Astrocyte (in vitro differentiated cells and primary cell): ENCODE data around the gene SCAPER. TPM values are rescaled to one million over a fixed set of nuclear protein-coding genes. Genes with fewer than 3 reads are reported as not detected.
A peak's percentile ranks its signal among the peaks of the same experiment; 100 is the strongest.

Experiments
- DNase-seq: peaks from one replicate; pipeline ENCODE4 v3.0.0-alpha.2; 2010; ENCODE audit warnings: low read depth
- FAIRE-seq: peaks from 2 replicates; lab custom pipeline; 2011; peaks lifted over from hg19 to GRCh38; lab: Jason Lieb, UNC
- H2AFZ ChIP-seq: 2 replicates; pipeline ENCODE4 v1.6.0; 2012; ENCODE audit warnings: low read depth, low read length, inconsistent platforms
- H3K27ac ChIP-seq: 2 replicates; pipeline ENCODE4 v1.5.1; 2011; ENCODE audit warnings: low read depth, low read length, inconsistent platforms
- H3K27me3 ChIP-seq: 2 replicates; pipeline ENCODE4 v1.6.0; 2011; ENCODE audit warnings: low read length, inconsistent platforms; ENCODE audit not compliant: insufficient read depth
- H3K36me3 ChIP-seq: 2 replicates; pipeline ENCODE4 v1.5.1; 2011; ENCODE audit warnings: low read length, inconsistent platforms; ENCODE audit not compliant: insufficient read depth
- H3K4me1 ChIP-seq: 2 replicates; pipeline ENCODE4 v1.5.1; 2011; ENCODE audit warnings: low read length, inconsistent platforms; ENCODE audit not compliant: insufficient read depth
- H3K4me2 ChIP-seq: 2 replicates; pipeline ENCODE4 v1.6.0; 2012; ENCODE audit warnings: low read length, inconsistent platforms
- H3K4me3 ChIP-seq: 2 replicates; pipeline ENCODE4 v1.5.1; 2011; ENCODE audit warnings: low read depth, mild to moderate bottlenecking, low read length, inconsistent platforms; ENCODE audit not compliant: insufficient read depth
- H3K79me2 ChIP-seq: 2 replicates; pipeline ENCODE4 v1.6.0; 2012; ENCODE audit warnings: mild to moderate bottlenecking, low read length, inconsistent platforms; ENCODE audit not compliant: insufficient read depth
- H3K9ac ChIP-seq: 2 replicates; pipeline ENCODE4 v1.6.0; 2012; ENCODE audit warnings: mild to moderate bottlenecking, low read length, inconsistent platforms
- H3K9me3 ChIP-seq: 2 replicates; pipeline ENCODE4 v1.5.1; 2012; ENCODE audit warnings: low read depth, mild to moderate bottlenecking, low read length, inconsistent platforms; ENCODE audit not compliant: insufficient read depth
- H4K20me1 ChIP-seq: 2 replicates; pipeline ENCODE4 v1.6.0; 2012; ENCODE audit warnings: low read length, inconsistent platforms; ENCODE audit not compliant: insufficient read depth
- H3K27ac Mint-ChIP-seq: one replicate; pipeline ENCODE4 v1.8.0; 2021; ENCODE audit warnings: mild to moderate bottlenecking, mixed read lengths; ENCODE audit not compliant: unreplicated experiment
- H3K27me3 Mint-ChIP-seq: one replicate; pipeline ENCODE4 v1.8.0; 2021; ENCODE audit warnings: low read depth, mixed read lengths; ENCODE audit not compliant: unreplicated experiment
- H3K36me3 Mint-ChIP-seq: one replicate; pipeline ENCODE4 v1.8.0; 2021; ENCODE audit warnings: low read depth, mixed read lengths; ENCODE audit not compliant: unreplicated experiment
- H3K4me1 Mint-ChIP-seq: one replicate; pipeline ENCODE4 v1.8.0; 2021; ENCODE audit warnings: low read depth, mixed read lengths; ENCODE audit not compliant: unreplicated experiment
- H3K4me3 Mint-ChIP-seq: one replicate; pipeline ENCODE4 v1.8.0; 2021; ENCODE audit warnings: mild to moderate bottlenecking, moderate library complexity, mixed read lengths; ENCODE audit not compliant: unreplicated experiment
- H3K9me3 Mint-ChIP-seq: one replicate; pipeline ENCODE4 v1.8.0; 2021; ENCODE audit warnings: mild to moderate bottlenecking, mixed read lengths; ENCODE audit not compliant: unreplicated experiment
- CTCF ChIP-seq: IDR thresholded peaks from 2 replicates; pipeline ENCODE4 v1.5.1; 2011; ENCODE audit warnings: low read depth, mild to moderate bottlenecking, inconsistent platforms, low read length, moderate library complexity; ENCODE audit not compliant: insufficient read depth
- EZH2 ChIP-seq: IDR thresholded peaks from 2 replicates; pipeline ENCODE4 v1.6.1; 2012; ENCODE audit warnings: mild to moderate bottlenecking, low read length, inconsistent platforms; ENCODE audit not compliant: insufficient read depth
- total RNA-seq: library from RNA; stranded (reverse); gene quantifications from 2 replicates; pipeline ENCODE4 v1.2.1, GENCODE V29; 2021

Gene SCAPER
- total RNA-seq, 1 donor from 2014 or later, result 8.6 TPM

- Mint-ChIP-seq H3K9me3 (peaks cover 2% of the 10 kb centered on the region), H3K27ac (no peak overlapping the region), H3K4me3 (no peak overlapping the region), H3K36me3 (peaks cover 6% of the 10 kb centered on the region), H3K4me1 (no peaks in the 10 kb centered on the region), H3K27me3 (no peaks in the 10 kb centered on the region)
- TF ChIP-seq CTCF, result no peak
- TF ChIP-seq EZH2, result no peak
- Histone ChIP-seq H2AFZ (no peak overlapping the region), H3K27me3 (no peaks in the 10 kb centered on the region), H3K9me3 (no peaks in the 10 kb centered on the region), H4K20me1 (no peaks in the 10 kb centered on the region), H3K4me1 (no peaks in the 10 kb centered on the region), H3K9ac (no peak overlapping the region), H3K36me3 (no peaks in the 10 kb centered on the region), H3K27ac (no peak overlapping the region), H3K4me2 (no peak overlapping the region), H3K79me2 (no peaks in the 10 kb centered on the region), H3K4me3 (no peak overlapping the region)
- DNase-seq, result peak; percentile 17
- no peak for FAIRE-seq
These were observed 174.9 kb downstream of the SCAPER start for GRCh38 chr15:76730262-76730661.

- Mint-ChIP-seq H3K36me3 (peaks cover 13% of the 10 kb centered on the region), H3K4me1 (no peaks in the 10 kb centered on the region), H3K27me3 (no peaks in the 10 kb centered on the region), H3K27ac (no peak overlapping the region), H3K4me3 (no peak overlapping the region), H3K9me3 (peaks cover 12% of the 10 kb centered on the region)
- Histone ChIP-seq H3K36me3 (no peaks in the 10 kb centered on the region), H3K27ac (no peak overlapping the region), H4K20me1 (no peaks in the 10 kb centered on the region), H2AFZ (no peak overlapping the region), H3K4me2 (no peak overlapping the region), H3K4me1 (no peaks in the 10 kb centered on the region), H3K9ac (no peak overlapping the region), H3K9me3 (no peaks in the 10 kb centered on the region), H3K27me3 (no peaks in the 10 kb centered on the region), H3K4me3 (no peak overlapping the region), H3K79me2 (no peaks in the 10 kb centered on the region)
- TF ChIP-seq EZH2 (no peak), CTCF (no peak)
- FAIRE-seq (no peak), DNase-seq (no peak)
These were observed 186.3 kb downstream of the SCAPER start for GRCh38 chr15:76718863-76719262.

GRCh38 chr15:76714950-76715349 is 190.2 kb downstream of the SCAPER start:
- DNase-seq (no peak), FAIRE-seq (no peak)
- Histone ChIP-seq H3K79me2 (no peaks in the 10 kb centered on the region), H3K9ac (no peak overlapping the region), H3K36me3 (no peaks in the 10 kb centered on the region), H3K27me3 (no peaks in the 10 kb centered on the region), H3K27ac (no peak overlapping the region), H2AFZ (no peak overlapping the region), H3K4me1 (no peaks in the 10 kb centered on the region), H4K20me1 (no peaks in the 10 kb centered on the region), H3K4me3 (no peak overlapping the region), H3K9me3 (no peaks in the 10 kb centered on the region), H3K4me2 (no peak overlapping the region)
- Mint-ChIP-seq H3K27ac (no peak overlapping the region), H3K27me3 (no peaks in the 10 kb centered on the region), H3K4me3 (no peak overlapping the region), H3K4me1 (no peaks in the 10 kb centered on the region), H3K36me3 (peaks cover 11% of the 10 kb centered on the region), H3K9me3 (peaks cover 12% of the 10 kb centered on the region)
- no peak for TF ChIP-seq EZH2
- no peak for TF ChIP-seq CTCF
